ENCODE measurements around the gene SIGLEC15. TPM values are rescaled to one million over a fixed set of nuclear protein-coding genes. Genes with fewer than 3 reads are reported as not detected.
A peak's percentile ranks its signal among the peaks of the same experiment; 100 is the strongest.

Gene SIGLEC15
- total RNA-seq (ENCODE audit: unreplicated experiment) = not detected
- long read RNA-seq = 0 reads

- Mint-ChIP-seq H3K4me3 (ENCODE audit: unreplicated experiment) (no peak within 1 kb of the TSS), H3K27me3 (ENCODE audit: unreplicated experiment) (peaks cover 6% of the 10 kb centered on the region), H3K4me1 (ENCODE audit: low read depth, unreplicated experiment) (peaks cover 4% of the 10 kb centered on the region), H3K9me3 (ENCODE audit: unreplicated experiment) (peaks cover 1% of the 10 kb centered on the region), H3K27ac (ENCODE audit: unreplicated experiment) (no peak within 1 kb of the TSS), H3K36me3 (ENCODE audit: unreplicated experiment) (no peaks in the 10 kb centered on the region)
- DNase-seq = no peak
- no peak for TF ChIP-seq CTCF (IDR thresholded peaks at IDR 0.05; ENCODE audit: partially characterized antibody, unreplicated experiment)
Observed at GRCh38 chr18:45825258-45826044, at the start of gene SIGLEC15. Gene SIGLEC15, plus strand, starts transcription at chr18:45825675. Its CDS starts 54 bp downstream, at chr18:45825729.

DNA sequence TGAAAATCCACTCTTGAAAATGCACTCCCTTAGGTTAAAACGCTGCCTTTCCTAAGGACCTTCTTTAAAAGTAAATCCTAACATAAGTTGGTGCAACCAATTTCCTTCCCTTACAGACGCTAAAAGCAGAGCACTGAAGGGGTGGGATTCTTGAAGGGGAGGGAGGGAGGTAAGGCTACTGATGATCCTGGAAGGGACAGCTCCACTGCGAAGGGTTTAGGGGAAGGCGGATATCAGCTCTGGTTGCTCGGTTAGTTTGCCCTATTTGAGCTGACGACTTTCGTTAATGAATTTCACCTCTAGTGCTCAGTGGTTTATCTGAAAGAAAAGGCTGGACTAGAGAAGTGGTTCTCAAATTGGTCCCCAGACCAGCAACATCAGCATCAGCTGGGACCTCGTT lies 49.7 kb upstream of the SIGLEC15 start:
- Mint-ChIP-seq H3K36me3 (ENCODE audit: unreplicated experiment) (no peaks in the 10 kb centered on the region), H3K4me1 (ENCODE audit: low read depth, unreplicated experiment) (no peaks in the 10 kb centered on the region), H3K9me3 (ENCODE audit: unreplicated experiment) (no peaks in the 10 kb centered on the region), H3K27me3 (ENCODE audit: unreplicated experiment) (peaks cover 3% of the 10 kb centered on the region), H3K27ac (ENCODE audit: unreplicated experiment) (no peak overlapping the region), H3K4me3 (ENCODE audit: unreplicated experiment) (peak overlapping the region; percentile 52)
- no peak for DNase-seq
- no peak for TF ChIP-seq CTCF (IDR thresholded peaks at IDR 0.05; ENCODE audit: partially characterized antibody, unreplicated experiment)

DNA sequence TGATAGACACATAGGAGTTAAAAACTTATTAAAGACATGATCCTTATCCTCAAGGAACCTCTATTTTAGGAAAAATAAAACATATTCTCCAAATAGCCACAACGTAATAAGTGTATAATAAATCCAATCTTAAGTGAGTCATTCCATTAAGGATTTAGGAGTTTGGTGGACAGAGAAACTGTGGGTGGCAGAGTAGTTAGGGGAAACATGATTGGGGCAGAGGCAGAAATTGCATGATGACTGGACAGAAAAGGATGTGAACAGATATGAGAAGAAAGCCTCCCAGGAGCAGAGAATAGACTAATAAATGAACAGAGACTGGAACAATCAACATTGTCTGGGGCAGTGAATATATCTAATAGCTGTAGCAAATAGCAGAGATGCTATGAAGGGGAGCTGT lies 48.1 kb upstream of the SIGLEC15 start:
- Mint-ChIP-seq H3K4me3 (ENCODE audit: unreplicated experiment) (no peak overlapping the region), H3K9me3 (ENCODE audit: unreplicated experiment) (no peaks in the 10 kb centered on the region), H3K4me1 (ENCODE audit: low read depth, unreplicated experiment) (no peaks in the 10 kb centered on the region), H3K36me3 (ENCODE audit: unreplicated experiment) (no peaks in the 10 kb centered on the region), H3K27me3 (ENCODE audit: unreplicated experiment) (peaks cover 2% of the 10 kb centered on the region), H3K27ac (ENCODE audit: unreplicated experiment) (no peak overlapping the region)
- no peak for DNase-seq
- TF ChIP-seq CTCF (IDR thresholded peaks at IDR 0.05; ENCODE audit: partially characterized antibody, unreplicated experiment) = no peak

DNA sequence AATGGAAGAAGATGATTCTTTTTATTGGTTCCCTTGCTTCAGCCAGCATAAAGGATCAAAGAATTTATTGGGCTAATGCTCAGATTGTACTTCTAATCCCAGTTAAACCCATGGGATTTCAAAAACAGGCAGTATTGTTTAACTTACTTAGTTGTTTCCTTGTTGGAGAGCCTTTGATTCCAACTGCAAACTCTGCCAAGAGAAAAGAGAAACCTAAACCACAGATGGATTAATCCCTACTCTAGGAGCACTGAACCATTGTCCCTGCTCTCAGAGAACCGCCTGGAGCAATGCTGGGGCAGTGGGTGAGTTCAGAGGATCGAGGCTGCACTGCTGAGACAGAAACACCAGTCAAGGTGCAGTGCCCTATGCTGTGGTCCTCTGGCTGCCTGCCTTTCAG lies 44.9 kb upstream of the SIGLEC15 start:
- H3K4me3 Mint-ChIP-seq (ENCODE audit: unreplicated experiment) = no peak overlapping the region
- peaks cover 2% of the 10 kb centered on the region for H3K27me3 Mint-ChIP-seq (ENCODE audit: unreplicated experiment)
- no peaks in the 10 kb centered on the region for H3K36me3 Mint-ChIP-seq (ENCODE audit: unreplicated experiment)
- DNase-seq = no peak
- no peak for TF ChIP-seq CTCF (IDR thresholded peaks at IDR 0.05; ENCODE audit: partially characterized antibody, unreplicated experiment)
- H3K4me1 Mint-ChIP-seq (ENCODE audit: low read depth, unreplicated experiment) = no peaks in the 10 kb centered on the region
- H3K9me3 Mint-ChIP-seq (ENCODE audit: unreplicated experiment) = no peaks in the 10 kb centered on the region
- no peak overlapping the region for H3K27ac Mint-ChIP-seq (ENCODE audit: unreplicated experiment)

DNA sequence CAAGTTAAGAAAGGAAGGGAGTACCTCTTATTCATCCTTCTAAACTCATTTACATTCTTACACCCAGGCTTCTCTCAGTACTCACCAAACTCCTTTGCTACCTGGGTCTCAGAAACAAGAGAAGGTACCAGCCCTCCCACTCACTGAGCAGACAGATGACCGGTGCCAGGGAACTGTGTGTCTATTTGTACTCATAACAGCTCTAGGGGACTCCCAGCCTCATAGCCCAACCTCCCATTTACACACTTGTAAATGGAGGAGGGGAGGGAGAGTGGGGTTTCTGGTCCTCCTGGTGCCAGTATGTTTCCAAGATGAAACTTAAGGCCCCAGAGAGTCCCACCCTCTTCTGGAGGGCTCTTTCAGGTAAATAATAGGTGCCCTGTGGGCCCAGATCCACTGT lies 42.8 kb upstream of the SIGLEC15 start:
- DNase-seq = no peak

More for the DNA sequence above, 42.8 kb upstream of the SIGLEC15 start:
- H3K27me3 Mint-ChIP-seq (ENCODE audit: unreplicated experiment) = peaks cover 2% of the 10 kb centered on the region
- no peak for TF ChIP-seq CTCF (IDR thresholded peaks at IDR 0.05; ENCODE audit: partially characterized antibody, unreplicated experiment)
- no peak overlapping the region for H3K27ac Mint-ChIP-seq (ENCODE audit: unreplicated experiment)
- H3K4me3 Mint-ChIP-seq (ENCODE audit: unreplicated experiment) = no peak overlapping the region
- no peaks in the 10 kb centered on the region for H3K36me3 Mint-ChIP-seq (ENCODE audit: unreplicated experiment)
- no peaks in the 10 kb centered on the region for H3K4me1 Mint-ChIP-seq (ENCODE audit: low read depth, unreplicated experiment)
- H3K9me3 Mint-ChIP-seq (ENCODE audit: unreplicated experiment) = no peaks in the 10 kb centered on the region
